HK-2 (cell line): ENCODE measurements around the gene S100A1.
"Not testable (repeated sequence)": the region's sequence is repeated elsewhere in the genome, so short reads cannot be mapped to it uniquely, and the experiment has no call there.

Experiments
- DNase-seq: peaks from one replicate; pipeline ENCODE4 v3.0.0-alpha.2; 2018; ENCODE audit not compliant: unreplicated experiment

S100A1 gene

DNA sequence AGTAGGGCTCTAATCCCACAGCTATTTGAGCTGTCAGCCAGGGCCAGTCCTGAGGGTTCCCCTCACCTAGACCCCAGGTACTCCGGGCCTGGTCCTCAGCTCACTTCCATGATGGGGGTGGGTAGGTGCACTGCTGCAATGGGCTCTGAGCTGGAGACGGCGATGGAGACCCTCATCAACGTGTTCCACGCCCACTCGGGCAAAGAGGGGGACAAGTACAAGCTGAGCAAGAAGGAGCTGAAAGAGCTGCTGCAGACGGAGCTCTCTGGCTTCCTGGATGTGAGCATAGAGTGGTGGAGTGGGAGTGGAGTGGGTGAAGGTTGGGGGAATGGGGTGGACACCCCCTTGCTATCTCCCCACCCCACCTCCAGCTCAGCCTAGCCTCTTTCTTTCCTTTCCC is 2.1 kb downstream of the S100A1 start:
- DNase-seq, result no peak

GRCh38 chr1:153631047-153632022 is 3.1 kb downstream of the S100A1 start:
- DNase-seq, result no peak

DNA sequence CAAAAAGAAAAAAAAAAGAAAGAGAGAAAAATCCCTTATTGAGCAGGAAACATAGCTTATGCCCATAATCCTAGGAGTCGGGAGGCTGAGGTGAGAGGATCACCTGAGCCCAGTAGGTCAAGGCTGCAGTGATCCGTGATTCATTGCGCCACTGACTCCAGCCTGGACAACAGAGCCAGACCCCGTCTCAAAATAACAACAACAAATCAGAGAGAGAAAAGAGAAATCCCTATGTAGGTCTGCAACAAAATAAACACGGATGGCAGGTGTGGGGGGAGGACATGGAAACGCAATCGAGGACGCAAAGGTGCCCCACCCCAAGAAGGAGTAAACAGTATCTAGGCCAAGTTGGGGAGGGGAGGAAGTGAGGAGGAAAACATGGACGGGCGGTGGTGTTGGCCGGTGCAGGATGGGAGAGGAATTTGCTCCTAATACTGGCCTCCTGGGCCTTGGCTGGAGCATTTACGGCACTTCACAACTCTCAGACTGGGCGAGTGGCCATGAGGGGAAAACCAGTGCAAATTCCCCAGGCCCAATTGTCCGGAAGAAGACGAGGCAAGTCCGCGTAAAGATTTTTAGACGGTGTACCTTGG is 5.0 kb downstream of the S100A1 start:
- no peak for DNase-seq

DNA sequence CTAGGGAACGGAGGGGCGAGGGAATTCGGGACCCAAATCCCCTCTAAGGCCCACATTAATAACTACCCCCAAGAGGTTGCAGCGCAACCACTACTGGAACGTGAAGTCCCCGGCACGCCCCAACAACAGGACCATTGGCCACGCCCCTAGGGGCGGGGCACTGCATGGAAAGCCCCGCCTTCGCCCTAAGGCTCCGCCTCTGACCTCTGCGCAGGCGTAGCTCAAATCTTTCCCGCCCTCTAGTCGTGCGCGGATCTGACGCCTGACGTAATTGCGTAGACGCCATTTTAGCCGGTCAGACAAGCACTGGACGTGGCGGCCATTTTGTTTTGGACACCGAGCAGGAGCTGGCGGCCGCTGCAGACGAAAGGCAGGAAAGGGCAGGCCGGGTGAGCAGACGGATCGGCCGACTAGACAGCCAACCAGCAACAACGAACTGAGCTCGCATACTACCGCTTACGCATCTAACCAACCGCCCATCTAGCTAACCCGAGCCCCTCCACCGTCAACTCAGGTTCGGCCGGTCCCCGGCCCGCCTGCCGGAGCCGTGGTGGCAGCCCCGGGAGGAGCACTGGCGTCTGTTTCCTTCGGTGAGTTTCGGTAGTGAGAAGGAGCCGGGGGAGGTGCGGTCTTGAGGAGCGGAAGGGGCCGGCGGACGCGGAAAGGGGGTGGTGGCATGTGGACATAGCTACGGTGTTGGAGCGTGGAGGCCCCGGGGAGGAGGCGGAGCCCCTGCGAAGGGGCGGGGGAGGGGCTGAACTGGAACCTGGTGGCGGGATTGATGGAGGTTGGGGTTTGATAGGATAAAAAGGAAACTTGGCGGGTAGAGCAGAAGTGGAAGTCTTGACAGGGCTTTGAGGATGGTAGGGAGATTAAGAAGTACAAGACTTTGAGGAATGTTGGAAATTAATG is 5.8 kb downstream of the S100A1 start, which contains the start of gene CHTOP:
Gene CHTOP, plus strand, starts transcription at position 313 of the 912 bp plus-strand sequence. CDS start 2,523 bp downstream, outside the sequence.
- peak; percentile 98 for DNase-seq

GRCh38 chr1:153635872-153636271 is 7.6 kb downstream of the S100A1 start:
- DNase-seq, result no peak

- DNase-seq, result no peak
Observed at GRCh38 chr1:153636312-153636711, 8.1 kb downstream of the S100A1 start.

GRCh38 chr1:153638261-153638660 is 10.0 kb downstream of the S100A1 start:
- DNase-seq, result no peak

- DNase-seq, result no peak
Observed at GRCh38 chr1:153639280-153639679, 11.0 kb downstream of the S100A1 start.

- not testable (repeated sequence) for DNase-seq
Observed at GRCh38 chr1:153640213-153640612, 12.0 kb downstream of the S100A1 start.

DNA sequence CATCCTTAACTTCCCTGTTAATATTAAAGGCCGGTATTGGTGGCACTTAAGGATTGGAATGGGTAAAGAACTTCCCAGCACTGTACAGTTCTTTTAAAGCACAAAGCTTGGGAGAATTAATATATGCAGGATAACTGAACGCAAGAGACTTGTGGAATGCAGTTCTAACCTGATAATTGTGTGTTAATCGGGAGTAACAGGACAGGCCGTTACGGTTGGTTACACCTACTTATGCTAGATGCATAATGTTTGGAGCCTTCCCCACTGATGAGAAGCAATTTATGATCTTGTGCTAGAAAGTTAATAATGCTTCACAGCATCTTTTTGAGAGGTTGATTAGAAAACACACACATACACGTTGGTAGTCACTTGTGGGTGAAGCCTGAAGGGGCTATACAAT is 12.6 kb downstream of the S100A1 start:
- no peak for DNase-seq

GRCh38 chr1:153642161-153642560 is 13.9 kb downstream of the S100A1 start:
- DNase-seq, result no peak

GRCh38 chr1:153643100-153643499 is 14.9 kb downstream of the S100A1 start:
- no peak for DNase-seq

DNA sequence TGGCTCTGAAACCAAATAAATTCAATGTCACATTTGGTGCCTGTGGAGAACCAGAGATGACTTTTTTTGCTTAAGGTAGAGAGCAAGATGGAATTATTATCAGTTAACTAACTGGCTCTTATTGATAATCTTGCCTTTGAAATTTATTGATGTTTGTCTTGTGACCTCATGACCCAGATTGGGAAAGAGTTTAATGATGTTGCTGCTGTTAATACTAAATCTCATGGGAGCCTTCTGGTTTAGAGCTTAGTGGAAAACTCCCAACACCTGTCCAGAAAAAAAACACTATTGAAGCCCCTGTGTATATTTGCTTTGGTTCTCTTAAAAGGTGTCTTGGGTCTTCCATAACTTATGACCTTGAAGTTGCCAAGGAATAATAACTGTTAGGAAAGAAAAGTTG is 15.6 kb downstream of the S100A1 start:
- DNase-seq, result no peak

GRCh38 chr1:153646672-153647345 is 18.6 kb downstream of the S100A1 start:
- no peak for DNase-seq

- no peak for DNase-seq
Observed at GRCh38 chr1:153647346-153647714, 19.1 kb downstream of the S100A1 start.

DNA sequence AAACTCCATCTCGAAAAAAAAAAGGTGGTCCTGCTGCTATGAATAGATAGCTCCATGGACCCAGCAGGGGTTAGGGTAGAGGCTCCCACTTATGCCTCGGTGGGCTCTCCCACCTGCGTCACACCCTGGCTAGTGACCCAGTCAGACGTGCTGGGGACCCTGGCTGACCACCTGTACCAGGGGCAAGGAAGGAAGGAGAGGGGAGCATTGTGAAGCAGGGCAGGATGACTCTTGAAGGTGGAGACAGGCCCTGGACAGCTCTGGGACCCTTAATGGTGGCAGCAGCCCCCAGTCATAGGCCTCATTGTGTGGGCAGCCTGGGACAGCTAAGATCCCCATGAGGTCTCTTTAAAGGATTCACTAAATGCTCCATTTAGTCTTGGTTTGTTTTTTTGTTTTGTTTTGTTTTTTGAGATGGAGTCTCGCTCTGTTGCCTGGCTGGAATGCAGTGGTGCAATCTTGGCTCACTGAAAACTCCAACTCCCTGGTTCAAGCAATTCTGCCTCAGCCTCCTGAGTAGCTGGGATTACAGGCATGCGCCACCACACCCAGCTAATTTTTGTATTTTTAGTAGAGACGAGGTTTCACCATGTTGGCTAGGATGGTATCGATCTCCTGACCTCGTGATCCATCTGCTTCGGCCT is 19.9 kb downstream of the S100A1 start:
- no peak for DNase-seq

DNA sequence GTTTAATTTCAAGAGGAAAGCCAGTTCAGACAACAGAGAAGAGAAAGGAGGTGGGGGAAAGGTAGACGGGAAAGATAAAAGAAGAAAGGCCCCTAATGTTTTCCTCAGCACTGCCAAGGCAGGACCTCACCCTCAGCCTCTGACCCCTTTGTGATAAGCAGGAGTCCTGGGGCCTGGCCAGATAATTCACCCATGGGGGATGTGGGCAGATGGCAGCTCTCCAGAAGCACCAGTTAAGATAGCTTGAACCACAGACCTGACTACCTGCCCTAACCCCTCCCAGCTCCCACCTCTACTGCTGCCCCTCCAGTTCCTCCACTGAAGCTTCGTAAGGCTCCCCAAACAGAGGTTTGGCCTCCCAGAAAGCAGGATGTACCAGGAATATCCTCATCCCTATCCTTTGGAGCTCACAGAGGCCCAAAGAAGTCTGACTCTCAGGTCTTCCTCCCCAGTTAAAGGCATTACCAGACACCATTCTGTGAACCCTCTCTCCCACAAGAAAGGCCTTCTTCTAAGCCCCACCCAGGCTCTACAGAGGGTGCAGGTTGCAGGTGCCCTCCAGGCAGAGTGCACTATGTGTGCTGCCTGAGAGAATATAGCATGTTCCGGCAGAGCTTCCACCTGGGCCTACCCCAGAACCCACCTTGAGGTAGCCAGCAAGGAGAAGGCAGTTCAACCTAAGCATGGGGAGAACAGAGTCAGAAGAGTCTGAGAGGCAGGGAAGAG is 21.1 kb downstream of the S100A1 start:
- DNase-seq, result no peak

- no peak for DNase-seq
Observed at GRCh38 chr1:153649863-153650235, 21.6 kb downstream of the S100A1 start.

DNA sequence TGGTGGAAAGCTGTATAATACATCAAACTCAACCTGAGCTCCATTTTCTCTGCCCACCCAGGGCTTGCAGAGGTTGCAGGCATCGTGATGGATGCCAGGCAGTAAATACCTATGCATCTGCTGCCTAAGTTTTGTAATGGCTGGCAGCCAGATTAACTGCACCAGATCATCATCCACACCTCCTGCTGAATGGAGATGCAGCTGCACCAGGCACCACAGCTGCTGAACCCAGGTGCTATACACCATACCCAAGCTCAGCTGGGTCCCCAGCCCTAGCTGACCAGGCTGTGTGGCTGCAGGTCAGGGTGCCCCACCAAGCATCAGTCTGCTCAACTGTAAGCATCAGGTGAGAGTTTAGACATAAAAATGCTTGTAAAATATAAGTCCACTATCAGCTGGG is 23.5 kb downstream of the S100A1 start:
- DNase-seq, result no peak

DNA sequence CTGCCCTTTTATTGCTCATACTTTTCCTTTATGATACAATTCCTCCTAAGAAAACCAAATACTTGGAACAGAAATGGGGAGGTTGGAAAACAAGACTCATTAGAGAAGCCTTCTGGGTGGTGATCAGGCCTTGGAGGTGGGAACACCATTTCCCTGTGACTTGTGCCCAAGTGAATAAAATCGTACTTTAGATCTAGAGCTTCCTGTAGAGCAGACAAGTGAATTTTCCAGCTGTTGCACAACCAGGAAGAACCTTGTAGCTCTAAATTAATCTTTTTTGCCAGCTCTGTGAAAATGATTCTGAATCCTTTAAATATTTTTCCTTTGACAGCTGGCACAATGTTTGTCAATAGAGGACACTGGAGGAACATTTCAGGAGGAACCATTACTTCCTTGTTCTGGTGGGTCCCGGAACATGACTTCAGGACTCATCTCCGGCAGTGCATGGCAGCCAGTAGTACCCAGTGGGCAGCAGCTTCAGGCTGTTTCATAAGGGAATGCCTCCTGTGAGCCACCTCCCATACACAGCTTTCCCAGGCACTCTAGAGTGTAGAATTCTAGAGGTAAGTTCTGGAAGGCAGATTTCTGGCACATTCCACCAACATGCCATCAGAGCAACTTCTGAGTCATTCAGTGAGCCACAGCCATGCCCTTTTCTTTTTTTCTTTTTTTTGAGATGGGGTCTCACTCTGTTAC is 24.7 kb downstream of the S100A1 start:
- no peak for DNase-seq
